Measurements from ENCODE around the gene PLOD3. TPM values are rescaled to one million over a fixed set of nuclear protein-coding genes. Genes with fewer than 3 reads are reported as not detected.
"Not testable (repeated sequence)": the region's sequence is repeated elsewhere in the genome, so short reads cannot be mapped to it uniquely, and the experiment has no call there.

PLOD3 gene
- total RNA-seq, 2 experiments from 2014 or later = 48.9 to 51.0 TPM

DNA sequence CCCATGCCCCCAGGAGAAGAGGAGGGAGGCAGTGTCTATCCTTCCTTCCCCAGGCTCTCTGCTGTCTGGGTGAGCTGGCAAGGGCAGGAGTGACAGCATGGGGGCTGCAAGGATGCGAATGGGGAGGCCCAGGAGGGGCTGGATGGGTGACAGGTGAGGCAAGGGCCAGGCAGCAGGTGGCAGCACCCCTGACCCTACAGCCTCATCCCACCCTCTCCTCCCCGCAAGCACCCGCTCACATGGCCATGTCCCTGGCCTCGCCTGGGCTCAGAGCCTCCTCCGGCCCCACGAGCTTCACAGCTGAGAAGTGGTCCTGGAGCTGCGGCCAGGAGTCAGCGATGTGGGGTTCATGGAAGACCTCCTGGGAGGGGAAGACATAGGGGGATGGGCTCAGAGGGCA is 5.4 kb downstream of the PLOD3 start:
- no peak overlapping the region for H3K4me3 Mint-ChIP-seq
- H3K27ac Mint-ChIP-seq = no peak overlapping the region
- POLR2A ChIA-PET = no interaction called here
- peaks cover 7% of the 10 kb centered on the region for H3K4me1 Mint-ChIP-seq
- ATAC-seq (ENCODE audit: low read depth) = no peak
- no peak for DNase-seq
- H3K9me3 Mint-ChIP-seq = no peaks in the 10 kb centered on the region
- peaks cover 12% of the 10 kb centered on the region for H3K36me3 Mint-ChIP-seq
- H3K27me3 Mint-ChIP-seq = no peaks in the 10 kb centered on the region

DNA sequence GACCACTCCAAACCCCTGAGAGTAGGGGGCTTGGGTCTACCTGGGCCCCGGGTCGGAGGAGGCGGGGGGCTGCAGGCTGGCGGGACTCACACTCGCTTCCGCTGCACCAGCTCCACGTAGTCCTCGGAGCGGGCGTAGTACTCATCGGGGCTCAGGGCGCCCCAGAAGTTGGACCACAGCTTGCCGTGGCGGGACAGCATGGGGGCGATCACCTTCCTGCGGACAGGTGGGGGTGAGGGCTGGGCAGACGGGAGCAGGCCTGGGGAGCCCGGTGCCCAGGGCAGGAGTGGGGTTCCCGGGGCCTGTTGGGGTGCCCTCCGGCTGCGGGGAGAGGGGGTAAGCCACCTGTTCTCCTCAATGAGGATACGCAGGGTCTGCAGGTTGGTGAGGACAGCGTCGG is 5.9 kb downstream of the PLOD3 start:
- DNase-seq (no peak), ATAC-seq (ENCODE audit: low read depth) (no peak)
- no peak overlapping the region for H3K4me3 Mint-ChIP-seq
- peaks cover 4% of the 10 kb centered on the region for H3K4me1 Mint-ChIP-seq
- no peaks in the 10 kb centered on the region for H3K27me3 Mint-ChIP-seq
- H3K27ac Mint-ChIP-seq = no peak overlapping the region
- POLR2A ChIA-PET = no interaction called here
- peaks cover 12% of the 10 kb centered on the region for H3K36me3 Mint-ChIP-seq
- H3K9me3 Mint-ChIP-seq = no peaks in the 10 kb centered on the region

DNA sequence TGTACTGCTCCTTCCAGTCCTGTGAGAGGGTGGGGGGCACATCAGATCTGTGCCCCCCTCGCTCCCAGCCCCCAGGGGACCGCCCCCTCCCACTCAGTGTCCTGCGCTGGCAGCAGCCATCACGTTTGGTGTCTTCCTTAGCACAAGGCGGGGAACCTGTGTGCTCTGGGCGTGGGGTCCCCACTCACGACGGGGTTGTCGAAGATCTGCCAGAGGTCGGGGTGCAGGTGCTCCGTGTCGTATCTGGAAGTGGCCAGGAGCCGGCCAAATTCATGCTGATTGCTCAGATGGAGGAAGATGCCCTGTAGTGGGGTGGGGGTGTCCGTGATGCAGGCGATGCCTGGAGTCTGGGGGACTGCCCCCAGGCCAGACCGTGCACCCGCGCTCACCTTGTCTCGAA is 7.2 kb downstream of the PLOD3 start:
- no peak for ATAC-seq (ENCODE audit: low read depth)
- POLR2A ChIA-PET = no interaction called here
- no peaks in the 10 kb centered on the region for H3K9me3 Mint-ChIP-seq
- no peaks in the 10 kb centered on the region for H3K4me1 Mint-ChIP-seq
- no peak overlapping the region for H3K4me3 Mint-ChIP-seq
- no peak overlapping the region for H3K27ac Mint-ChIP-seq
- H3K27me3 Mint-ChIP-seq = no peaks in the 10 kb centered on the region
- DNase-seq = no peak
- peaks cover 12% of the 10 kb centered on the region for H3K36me3 Mint-ChIP-seq

DNA sequence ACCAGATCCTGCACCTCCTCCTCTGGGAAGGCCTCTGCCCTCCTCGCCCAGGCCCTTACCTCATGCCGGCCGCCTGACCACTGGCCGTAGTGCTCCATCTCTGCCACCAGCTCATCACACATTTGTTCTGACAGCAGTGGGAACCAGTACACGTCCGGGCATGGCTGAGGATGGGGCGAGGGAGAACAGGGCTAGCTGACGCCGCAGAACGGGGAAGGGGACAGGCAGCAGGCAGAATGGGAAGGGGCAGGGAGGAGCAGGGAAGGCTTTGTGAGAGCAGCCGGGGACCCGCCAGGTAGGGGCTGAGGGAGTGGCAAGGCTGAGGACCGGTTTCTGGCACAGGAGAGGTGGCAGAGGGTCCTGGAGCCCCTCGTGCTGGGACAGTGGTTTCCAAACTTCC is 8.6 kb downstream of the PLOD3 start:
- no peak for DNase-seq
- Mint-ChIP-seq H3K27me3 (peaks cover 3% of the 10 kb centered on the region), H3K4me3 (no peak overlapping the region), H3K9me3 (no peaks in the 10 kb centered on the region), H3K4me1 (peaks cover under 1% of the 10 kb centered on the region), H3K36me3 (peaks cover 9% of the 10 kb centered on the region), H3K27ac (no peak overlapping the region)
- POLR2A ChIA-PET = interaction anchor here (1.1 kb wide), 1 partner anchor 9 kb away, joined by 3 read pairs; the partner anchor contains the start of gene ZNHIT1
- ATAC-seq (ENCODE audit: low read depth) = no peak

DNA sequence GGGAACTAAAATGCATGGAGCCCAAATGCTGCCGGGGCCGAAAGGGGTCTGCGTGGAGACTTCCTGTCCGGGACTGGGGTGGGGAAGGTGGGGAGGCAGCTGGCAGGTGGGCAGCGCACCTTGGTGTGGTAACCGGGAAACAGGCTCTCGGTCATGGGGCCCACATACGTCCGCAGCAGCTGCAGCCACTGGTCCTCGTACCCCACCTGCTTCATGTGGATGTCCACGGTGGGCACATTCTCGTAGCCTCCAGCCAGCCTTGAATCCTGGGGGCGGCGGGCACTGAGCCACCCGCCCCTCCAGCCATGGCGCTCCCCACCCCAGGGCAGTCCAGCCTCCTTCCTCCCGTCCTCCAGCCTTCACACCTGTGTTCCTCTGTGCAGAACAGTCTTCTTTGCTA is 9.9 kb downstream of the PLOD3 start:
- H3K4me1 Mint-ChIP-seq = peaks cover 1% of the 10 kb centered on the region
- H3K4me3 Mint-ChIP-seq = no peak overlapping the region
- POLR2A ChIA-PET = no interaction called here
- H3K27ac Mint-ChIP-seq = no peak overlapping the region
- no peak for DNase-seq
- H3K9me3 Mint-ChIP-seq = no peaks in the 10 kb centered on the region
- H3K27me3 Mint-ChIP-seq = peaks cover 13% of the 10 kb centered on the region
- peaks cover 9% of the 10 kb centered on the region for H3K36me3 Mint-ChIP-seq
- ATAC-seq (ENCODE audit: low read depth) = no peak

DNA sequence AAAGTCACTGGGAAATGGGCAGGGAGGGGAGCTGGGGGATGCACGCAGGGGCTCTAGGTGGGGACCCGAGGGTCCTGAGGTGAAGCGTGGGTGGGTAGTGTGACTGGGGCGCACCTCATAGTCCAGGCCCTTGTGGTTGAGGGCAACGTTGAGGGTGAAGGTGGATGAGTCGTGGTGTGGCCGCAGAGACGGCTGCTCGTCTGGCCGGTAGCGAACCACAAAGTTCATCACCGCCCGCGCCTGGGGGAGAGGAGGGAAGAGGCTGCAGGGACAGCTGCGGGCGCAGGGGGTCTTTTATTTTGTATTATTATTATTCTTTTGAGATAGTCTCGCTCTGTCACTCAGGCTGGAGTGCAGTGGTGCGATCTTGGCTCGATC is 10.7 kb downstream of the PLOD3 start:
- no peak overlapping the region for H3K4me3 Mint-ChIP-seq
- H3K27me3 Mint-ChIP-seq = peaks cover 16% of the 10 kb centered on the region
- peaks cover 1% of the 10 kb centered on the region for H3K4me1 Mint-ChIP-seq
- POLR2A ChIA-PET = no interaction called here
- no peaks in the 10 kb centered on the region for H3K9me3 Mint-ChIP-seq
- DNase-seq (no peak), ATAC-seq (ENCODE audit: low read depth) (no peak)
- H3K27ac Mint-ChIP-seq = no peak overlapping the region
- H3K36me3 Mint-ChIP-seq = peaks cover 9% of the 10 kb centered on the region

DNA sequence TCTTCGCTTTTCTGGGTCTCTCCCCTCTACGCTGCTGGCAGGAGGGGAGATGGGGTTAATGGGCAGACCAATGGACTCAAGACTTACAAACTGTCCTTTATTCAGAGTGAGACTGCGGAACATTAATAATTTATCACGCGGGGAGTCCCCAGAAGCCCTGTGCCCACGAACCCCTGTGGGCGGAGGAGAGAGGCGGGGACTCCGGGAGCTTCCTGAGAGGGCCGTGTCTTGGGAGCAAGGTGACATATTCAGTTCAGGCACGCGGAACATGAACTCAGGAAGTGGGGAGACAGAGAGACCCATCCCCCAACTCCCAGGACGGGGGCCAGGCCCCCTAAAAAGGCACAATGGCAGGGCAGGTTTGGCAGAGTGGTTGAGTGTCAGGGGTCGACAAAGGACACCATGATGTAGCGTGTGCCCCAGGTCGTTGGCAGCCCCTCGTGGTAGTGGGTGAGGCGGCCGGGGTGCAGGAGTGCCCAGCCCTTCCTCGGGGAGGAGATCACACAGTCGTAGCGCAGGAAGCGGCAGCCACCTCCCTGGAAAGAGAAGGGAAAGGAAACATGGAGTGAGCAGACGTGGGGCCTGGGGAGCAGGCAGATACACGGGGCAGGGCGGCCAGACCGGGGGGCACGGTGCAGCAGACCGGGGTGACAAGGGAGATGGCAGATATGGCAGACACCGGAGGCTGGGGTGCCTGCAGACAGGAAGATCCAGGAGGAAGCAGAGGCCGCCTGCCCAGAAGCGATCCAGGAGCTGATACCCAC is 11.3 kb downstream of the PLOD3 start:
- H3K9me3 Mint-ChIP-seq = no peaks in the 10 kb centered on the region
- ATAC-seq (ENCODE audit: low read depth) = no peak
- H3K36me3 Mint-ChIP-seq = peaks cover 9% of the 10 kb centered on the region
- no peak overlapping the region for H3K27ac Mint-ChIP-seq
- DNase-seq = no peak
- H3K4me1 Mint-ChIP-seq = peaks cover 3% of the 10 kb centered on the region
- H3K4me3 Mint-ChIP-seq = no peak overlapping the region
- POLR2A ChIA-PET = no interaction called here
- peaks cover 22% of the 10 kb centered on the region for H3K27me3 Mint-ChIP-seq

DNA sequence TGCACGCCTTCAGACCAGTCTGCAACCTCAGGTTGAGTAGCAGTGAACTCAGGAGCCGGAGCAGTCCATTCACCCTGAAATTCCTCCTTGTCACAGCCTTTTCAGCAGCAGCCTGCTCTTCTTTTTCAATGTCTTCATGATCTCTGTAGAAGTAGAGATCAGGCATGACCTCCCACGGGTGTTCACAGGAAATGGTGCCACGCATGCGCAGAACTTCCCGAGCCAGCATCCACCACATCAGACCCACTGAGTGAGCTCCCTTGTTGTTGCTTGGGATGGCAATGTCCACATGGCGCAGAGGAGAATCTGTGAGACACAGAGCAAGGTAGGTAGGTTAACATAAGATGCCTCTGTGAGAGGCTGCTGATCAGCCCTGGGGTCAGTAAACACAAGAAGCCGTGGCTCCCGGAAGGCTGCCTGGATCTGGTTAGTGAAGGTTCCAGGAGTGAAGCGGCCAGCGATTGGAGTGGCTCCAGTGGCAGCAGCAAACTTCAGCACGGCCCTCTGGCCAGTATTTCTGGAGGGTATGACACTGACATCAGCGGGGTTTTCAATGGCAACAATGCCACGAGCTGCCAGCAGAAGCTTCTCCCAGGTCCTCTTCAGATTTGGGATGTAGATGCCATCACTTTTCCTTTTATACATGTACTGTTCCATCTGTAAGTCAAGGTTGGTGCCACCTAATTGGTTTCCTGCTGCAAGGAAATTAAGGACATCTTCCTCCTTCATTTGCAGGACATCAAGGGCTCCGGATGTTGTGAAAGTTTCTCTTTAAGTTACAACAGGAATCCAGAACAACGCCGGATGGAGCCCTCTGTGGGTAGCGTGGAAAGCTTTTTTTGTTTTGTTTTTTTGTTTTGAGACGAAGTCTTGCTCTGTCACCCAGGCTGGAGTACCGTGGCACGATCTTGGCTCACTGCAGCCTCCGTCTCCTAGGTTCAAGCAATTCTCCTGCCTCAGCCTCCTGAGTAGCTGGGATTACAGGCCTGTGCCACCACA is 13.3 kb downstream of the PLOD3 start:
- POLR2A ChIA-PET = interaction anchor here (1.6 kb wide), 1 partner anchor 14 kb away, joined by 6 read pairs; the partner anchor contains the start of genes PLOD3 and ZNHIT1
- not testable (repeated sequence) for DNase-seq; ATAC-seq (ENCODE audit: low read depth); H3K9me3 Mint-ChIP-seq; H3K4me1 Mint-ChIP-seq
- peak overlapping the region; percentile 67 for H3K27ac Mint-ChIP-seq
- H3K4me3 Mint-ChIP-seq = peak overlapping the region; percentile 66
- peaks cover 10% of the 10 kb centered on the region for H3K36me3 Mint-ChIP-seq
- peaks cover 35% of the 10 kb centered on the region for H3K27me3 Mint-ChIP-seq

DNA sequence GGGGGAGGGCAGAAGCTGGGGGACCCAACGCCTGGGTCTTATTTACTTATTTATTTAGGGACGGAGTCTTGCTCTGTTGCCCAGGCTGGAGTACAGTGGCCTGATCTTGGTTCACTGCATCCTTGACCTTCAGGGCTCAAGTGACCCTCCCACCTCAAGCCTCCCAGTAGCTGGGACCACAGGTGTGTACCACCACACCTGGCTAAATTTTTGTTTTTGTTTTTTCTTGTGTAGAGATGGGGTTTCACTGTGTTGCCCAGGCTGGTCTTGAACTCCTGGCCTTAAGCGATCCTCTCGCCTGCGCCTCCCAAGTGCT is 14.8 kb downstream of the PLOD3 start:
- Mint-ChIP-seq H3K9me3 (no peaks in the 10 kb centered on the region), H3K4me3 (no peak overlapping the region), H3K36me3 (peaks cover 4% of the 10 kb centered on the region), H3K27me3 (peaks cover 39% of the 10 kb centered on the region), H3K27ac (no peak overlapping the region), H3K4me1 (peaks cover 5% of the 10 kb centered on the region)
- ATAC-seq (ENCODE audit: low read depth) (no peak), DNase-seq (no peak)
- POLR2A ChIA-PET = interaction anchor here (0.9 kb wide), 1 partner anchor 15 kb away, joined by 4 read pairs; the partner anchor contains the start of gene ZNHIT1

DNA sequence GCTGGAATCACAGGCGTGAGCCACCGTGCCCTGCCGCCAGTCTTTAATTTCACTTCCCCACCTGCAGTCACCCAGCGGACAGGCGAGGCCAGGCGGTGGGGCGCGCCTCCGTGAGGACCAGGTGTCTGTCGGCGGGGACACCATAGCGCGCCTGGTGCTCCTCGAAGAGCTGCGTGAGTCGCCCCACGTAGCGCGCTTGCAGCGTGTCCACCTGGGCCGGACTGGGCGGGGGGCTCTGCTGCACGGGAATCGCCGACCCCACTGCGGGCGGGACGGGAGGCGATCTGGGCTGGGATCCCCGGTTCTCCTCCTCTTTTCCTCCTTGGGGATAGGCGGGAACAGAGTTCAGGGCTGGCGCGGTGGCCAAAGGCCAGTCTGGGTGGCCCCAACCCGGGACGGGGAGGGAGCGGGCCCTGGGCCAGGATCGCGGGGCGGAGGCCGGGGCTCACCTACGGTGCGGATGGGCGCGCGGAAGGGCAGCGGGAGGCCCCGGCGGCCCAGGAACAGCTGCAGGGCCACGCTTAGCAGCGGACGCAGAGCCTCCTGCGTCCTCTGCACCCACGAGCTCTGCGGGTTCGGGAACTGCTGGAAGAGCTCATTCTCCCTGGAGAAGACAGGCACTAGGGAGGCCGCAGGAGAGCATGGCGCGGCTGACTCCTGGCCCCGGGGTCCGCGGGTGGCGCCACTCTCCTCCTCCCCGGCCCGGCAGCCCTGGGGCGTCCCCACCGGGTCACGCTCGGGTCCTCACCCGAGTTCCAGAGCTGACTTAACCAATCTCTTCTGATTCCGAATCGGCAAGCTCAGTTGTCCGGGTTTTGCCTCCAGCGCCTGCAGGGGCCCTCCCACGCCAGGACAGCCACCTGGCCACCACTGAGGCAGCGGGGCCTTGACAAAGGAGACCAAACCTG is 15.4 kb downstream of the PLOD3 start:
- POLR2A ChIA-PET = interaction anchor here (0.9 kb wide), 1 partner anchor 16 kb away, joined by 4 read pairs; the partner anchor contains the start of gene ZNHIT1
- no peak for ATAC-seq (ENCODE audit: low read depth)
- peaks cover 39% of the 10 kb centered on the region for H3K27me3 Mint-ChIP-seq
- H3K36me3 Mint-ChIP-seq = peaks cover 4% of the 10 kb centered on the region
- H3K4me1 Mint-ChIP-seq = peaks cover 5% of the 10 kb centered on the region
- H3K27ac Mint-ChIP-seq = no peak overlapping the region
- no peak overlapping the region for H3K4me3 Mint-ChIP-seq
- no peaks in the 10 kb centered on the region for H3K9me3 Mint-ChIP-seq
- no peak for DNase-seq

DNA sequence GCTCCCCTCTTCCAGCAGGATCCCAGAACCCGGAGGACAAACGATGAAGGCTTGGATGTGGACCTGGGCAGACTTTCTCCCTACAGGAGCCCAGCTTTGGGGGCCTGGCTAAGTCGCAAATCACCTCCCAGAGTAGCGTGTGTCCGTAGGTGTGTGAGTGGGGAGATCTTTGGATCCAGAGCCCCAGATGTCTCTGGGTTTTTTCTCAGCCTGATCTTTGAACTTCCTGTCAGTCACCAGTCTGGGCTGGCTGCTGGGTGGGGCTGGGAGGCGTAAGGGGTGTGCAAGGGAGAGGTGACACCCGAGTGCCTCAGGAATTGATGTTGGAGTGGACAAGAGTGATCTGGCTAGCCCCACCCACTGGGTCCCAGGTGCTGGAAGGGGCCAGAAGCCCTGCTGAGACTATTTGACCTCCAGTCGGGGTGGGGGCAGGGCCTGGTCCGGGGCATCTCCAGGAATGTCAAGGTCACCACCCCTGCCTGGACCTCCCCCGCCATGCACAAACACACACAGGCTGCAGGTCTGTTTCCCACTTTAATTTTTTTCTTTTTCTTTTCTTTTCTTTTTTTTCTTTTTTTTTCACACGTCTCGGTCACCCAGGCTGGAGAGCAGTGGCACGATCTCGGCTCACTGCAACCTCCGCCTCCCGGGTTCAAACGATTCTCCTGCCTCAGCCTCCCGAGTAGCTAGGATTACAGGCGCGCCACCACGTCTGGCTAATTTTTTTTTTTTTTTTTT is 16.4 kb downstream of the PLOD3 start, which contains the start of gene MOGAT3:
Gene MOGAT3, minus strand, starts transcription at position 175 of the 738 bp plus-strand sequence. CDS start 182 bp downstream, outside the sequence.
- Mint-ChIP-seq H3K27me3 (peaks cover 39% of the 10 kb centered on the region), H3K4me3 (peak within 1 kb of the TSS; percentile 54), H3K36me3 (peaks cover 1% of the 10 kb centered on the region), H3K9me3 (no peaks in the 10 kb centered on the region), H3K4me1 (peaks cover 5% of the 10 kb centered on the region), H3K27ac (peak within 1 kb of the TSS; percentile 42)
- POLR2A ChIA-PET = interaction anchor here (1.7 kb wide), 1 partner anchor 17 kb away, joined by 5 read pairs; the partner anchor contains the start of gene ZNHIT1
- ATAC-seq (ENCODE audit: low read depth) = peak; percentile 41
- DNase-seq = no peak

DNA sequence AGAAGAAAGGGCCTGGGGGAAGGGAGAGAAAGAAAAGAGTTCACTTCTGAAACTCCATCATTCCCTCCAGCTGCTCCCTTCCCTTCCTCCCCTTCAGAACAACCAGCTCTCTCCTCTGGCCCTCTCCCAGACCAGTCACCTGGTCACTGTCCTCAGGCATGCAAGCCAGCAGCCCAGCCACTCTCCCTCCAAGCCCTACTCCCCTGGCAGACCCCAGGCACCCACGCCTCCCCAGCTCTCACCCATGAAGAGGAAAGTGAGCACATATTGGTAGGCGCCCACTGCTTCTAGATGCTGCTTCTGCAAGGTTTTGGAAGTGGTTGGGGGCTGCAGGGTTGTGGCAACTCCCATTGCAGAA is 16.9 kb downstream of the PLOD3 start:
- Mint-ChIP-seq H3K4me3 (no peak overlapping the region), H3K4me1 (peaks cover 5% of the 10 kb centered on the region), H3K27me3 (peaks cover 41% of the 10 kb centered on the region), H3K27ac (no peak overlapping the region), H3K36me3 (peaks cover 1% of the 10 kb centered on the region), H3K9me3 (no peaks in the 10 kb centered on the region)
- POLR2A ChIA-PET = interaction anchor here (0.6 to 1.7 kb wide), 2 partner anchors 17 to 71 kb away, joined by 4 to 5 read pairs; partner anchors contain the start of gene ZNHIT1
- DNase-seq = no peak
- ATAC-seq (ENCODE audit: low read depth) = no peak
